Forelimb muscle (tissue), 1 donor: ENCODE results near the gene ARHGAP23. TPM values are rescaled to one million over a fixed set of nuclear protein-coding genes. Genes with fewer than 3 reads are reported as not detected.

Experiments
- DNase-seq: peaks from one replicate; pipeline ENCODE4 v3.0.0-alpha.2; 2013; ENCODE audit warnings: low read depth
- polyA plus RNA-seq: library from polyadenylated mRNA; unstranded; fragments of 120-200 nt; gene quantifications from one replicate; pipeline ENCODE4 v1.2.1, GENCODE V29; 2013; ENCODE audit not compliant: insufficient read length

The ARHGAP23 gene
- polyA plus RNA-seq, 1 donor = 25.1 TPM

- no peak for DNase-seq
Measured at GRCh38 chr17:38551121-38551520, 122.9 kb downstream of the ARHGAP23 start.

- no peak for DNase-seq
Measured at GRCh38 chr17:38552343-38552742, 124.1 kb downstream of the ARHGAP23 start.

GRCh38 chr17:38554430-38555350 is 126.4 kb downstream of the ARHGAP23 start:
- DNase-seq = no peak

GRCh38 chr17:38556239-38556638 is 128.0 kb downstream of the ARHGAP23 start:
- DNase-seq = no peak

GRCh38 chr17:38557396-38557795 is 129.1 kb downstream of the ARHGAP23 start:
- DNase-seq = no peak

- DNase-seq = peak; percentile 58
Measured at GRCh38 chr17:38557836-38558727, 129.8 kb downstream of the ARHGAP23 start.

- no peak for DNase-seq
Measured at GRCh38 chr17:38558728-38559050, 130.4 kb downstream of the ARHGAP23 start.

- no peak for DNase-seq
Measured at GRCh38 chr17:38559051-38559879, 131.0 kb downstream of the ARHGAP23 start.

- DNase-seq = no peak
Measured at GRCh38 chr17:38559880-38560230, 131.6 kb downstream of the ARHGAP23 start.

- no peak for DNase-seq
Measured at GRCh38 chr17:38560503-38561318, 132.4 kb downstream of the ARHGAP23 start.

- DNase-seq = no peak
Measured at GRCh38 chr17:38561416-38562214, 133.4 kb downstream of the ARHGAP23 start.

Other genes starting within 250 kb of the ARHGAP23 start
- not detected for gene TBC1D3, start 235.9 kb upstream of the ARHGAP23 start, polyA plus RNA-seq
- 63.8 TPM for gene MRPL45, start 131.3 kb upstream of the ARHGAP23 start, polyA plus RNA-seq
- gene GPR179, start 84.5 kb upstream of the ARHGAP23 start, polyA plus RNA-seq = 0.38 TPM
- gene SOCS7, start 76.6 kb upstream of the ARHGAP23 start, polyA plus RNA-seq = 17.9 TPM
- 0.96 TPM for gene SRCIN1, start 177.5 kb downstream of the ARHGAP23 start, polyA plus RNA-seq
- 0.51 TPM for gene EPOP, start 246.5 kb downstream of the ARHGAP23 start, polyA plus RNA-seq